ENCODE data around the gene SLC41A3.

- no peak for TF ChIP-seq CTCF (IDR thresholded peaks at IDR 0.05)
- TF ChIP-seq POLR2A (IDR thresholded peaks at IDR 0.05): no peak
- TF ChIP-seq POLR2AphosphoS5 (IDR thresholded peaks at IDR 0.05; ENCODE audit: insufficient read depth in 1 of 2, low read depth in 1 of 2): no peak
These were observed 35.2 kb upstream of the SLC41A3 start for GRCh38 chr3:126119008-126119675.
